K562 (cell line): ENCODE data around the gene KCNQ4. TPM values are rescaled to one million over a fixed set of nuclear protein-coding genes. Genes with fewer than 3 reads are reported as not detected.

Source experiments
- CBX1 ChIP-seq: sonication (generic); IDR thresholded peaks from 2 replicates; pipeline ENCODE4 v1.6.1; 2016; ENCODE audit warnings: antibody characterized with exemption, low read depth, mild to moderate bottlenecking
- DMBX1 ChIP-seq: fragments of 250-450 bp; sonication (Bioruptor Pico); IDR thresholded peaks from 2 replicates; pipeline ENCODE4 v1.8.0; 2022; ENCODE audit warnings: inconsistent platforms, mild to moderate bottlenecking, moderate library complexity, borderline replicate concordance
- FOXK1 ChIP-seq: sonication (generic); formaldehyde crosslinking; IDR thresholded peaks from 2 replicates; pipeline ENCODE4 v1.8.0; 2022; ENCODE audit warnings: missing genetic modification reagents, mild to moderate bottlenecking, borderline replicate concordance
- GABPB2 ChIP-seq: fragments of 250-450 bp; sonication (Bioruptor Pico); conservative IDR thresholded peaks from 2 replicates; pipeline ENCODE4 v1.5.1; 2021; ENCODE audit warnings: mild to moderate bottlenecking
- HOXB6 ChIP-seq: fragments of 250-450 bp; sonication (Bioruptor Pico); IDR thresholded peaks from 2 replicates; pipeline ENCODE4 v1.5.1; 2022; ENCODE audit warnings: mild to moderate bottlenecking, borderline replicate concordance
- KDM2B ChIP-seq: fragments of 250-450 bp; sonication (Bioruptor Pico); IDR thresholded peaks from 2 replicates; pipeline ENCODE4 v1.8.0; 2021; ENCODE audit warnings: mild to moderate bottlenecking, moderate library complexity
- KHSRP ChIP-seq: fragments of 450-650 bp; IDR thresholded peaks from 2 replicates; pipeline ENCODE4 v1.6.1; 2017
- MBD2 ChIP-seq: sonication (generic); IDR thresholded peaks from 2 replicates; pipeline ENCODE4 v1.6.1; 2016; ENCODE audit warnings: low read depth, borderline replicate concordance
- NR1H2 ChIP-seq: sonication (generic); formaldehyde crosslinking; IDR thresholded peaks from 2 replicates; pipeline ENCODE4 v1.4.0; 2020; ENCODE audit warnings: mild to moderate bottlenecking, missing genetic modification reagents
- NRF1 ChIP-seq, 2 experiments: fragments of 450-650 bp; IDR thresholded peaks in 1 of 2; conservative IDR thresholded peaks in 1 of 2; 2 replicates each; pipeline ENCODE4 v1.6.1; 2014; ENCODE audit warnings: mild to moderate bottlenecking in 2 of 2
- PHF8 ChIP-seq: fragments of 200-600 bp; sonication (generic); IDR thresholded peaks from 2 replicates; pipeline ENCODE4 v1.6.1; 2012; ENCODE audit warnings: mixed run types, mild to moderate bottlenecking, inconsistent platforms, low read length, moderate library complexity, borderline replicate concordance
- PURB ChIP-seq: sonication (generic); formaldehyde crosslinking; IDR thresholded peaks from 2 replicates; pipeline ENCODE4 v1.9.0; 2021; ENCODE audit warnings: low read depth, mild to moderate bottlenecking, missing genetic modification reagents
- PYGO2 ChIP-seq: fragments of 450-650 bp; IDR thresholded peaks from 2 replicates; pipeline ENCODE4 v1.6.1; 2016; ENCODE audit warnings: mild to moderate bottlenecking, missing genetic modification characterization, moderate library complexity, missing compliant biosample characterization
- SP2 ChIP-seq: IDR thresholded peaks from 2 replicates; pipeline ENCODE4 v1.6.1; 2011; ENCODE audit warnings: mild to moderate bottlenecking, low read depth, low read length, moderate library complexity; ENCODE audit not compliant: poor library complexity, severe bottlenecking; ENCODE audit errors: extremely low read depth
- TEAD1 ChIP-seq, 2 experiments: fragments of 450-650 bp in 1 of 2; sonication (generic) in 1 of 2; formaldehyde crosslinking; IDR thresholded peaks; 2 replicates each; pipeline versions ENCODE4 v1.4.0 to v1.8.0; 2020 to 2022; ENCODE audit warnings: mild to moderate bottlenecking in 2 of 2, missing genetic modification reagents in 1 of 2
- THRAP3 ChIP-seq: fragments of 450-650 bp; IDR thresholded peaks from 2 replicates; pipeline ENCODE4 v1.6.1; 2016; ENCODE audit warnings: mild to moderate bottlenecking, inconsistent platforms, borderline replicate concordance
- TRIM24 ChIP-seq, 2 experiments: fragments of 450-650 bp; IDR thresholded peaks; 2 replicates each; pipeline ENCODE4 v1.6.1; 2016
- WHSC1 ChIP-seq: IDR thresholded peaks from one replicate; pipeline ENCODE4 v1.6.1; 2012; ENCODE audit warnings: low read length, control low read depth, inconsistent platforms
- YY1 ChIP-seq, 3 experiments: IDR thresholded peaks; 2 replicates each; pipeline ENCODE4 v1.6.1; 2011; ENCODE audit warnings: low read length in 2 of 3, mild to moderate bottlenecking in 2 of 3, moderate library complexity in 2 of 3, borderline replicate concordance in 1 of 3, control low read depth in 1 of 3, low read depth in 1 of 3; ENCODE audit not compliant: insufficient read depth in 3 of 3, insufficient replicate concordance in 2 of 3, control insufficient read depth in 1 of 3, insufficient read length in 1 of 3; ENCODE audit errors: extremely low read depth in 1 of 3
- ZBTB7A ChIP-seq: IDR thresholded peaks from 2 replicates; pipeline ENCODE4 v1.6.1; 2011; ENCODE audit warnings: low read depth, mild to moderate bottlenecking, low read length, moderate library complexity, borderline replicate concordance; ENCODE audit not compliant: control insufficient read depth
- ZC3H4 ChIP-seq: sonication (generic); formaldehyde crosslinking; IDR thresholded peaks from 2 replicates; pipeline ENCODE4 v1.9.0; 2021; ENCODE audit warnings: missing genetic modification reagents, borderline replicate concordance
- ZNF41 ChIP-seq: fragments of 250-450 bp; sonication (Bioruptor Pico); conservative IDR thresholded peaks from 2 replicates; pipeline ENCODE4 v1.4.0; 2020; ENCODE audit warnings: mild to moderate bottlenecking
- polyA plus RNA-seq, 8 experiments: library from polyadenylated mRNA; depleted of rRNA in 4 of 8; stranded (reverse) in 5 of 8; unstranded in 3 of 8; fragments of >200 nt; fragmentation: Nextera tagmentation in 2 of 8; fragmentation: Illumina TruSeq in 1 of 8; extraction: Ambion mirVana in 2 of 8; extraction: Trizol in 1 of 8; gene quantifications; 2 replicates each; pipeline versions ENCODE4 v1.2.1 to v1.2.3, GENCODE V29; 2011 to 2014; ENCODE audit warnings: inconsistent platforms in 1 of 8, missing spikeins in 1 of 8
- total RNA-seq, 7 experiments: library from RNA; depleted of rRNA in 6 of 7; stranded (reverse); fragments of >200 nt in 6 of 7; fragmentation: Illumina TruSeq in 2 of 7; extraction: Trizol in 2 of 7; gene quantifications; 2 replicates each; pipeline versions ENCODE4 v1.2.1 to v1.2.3, GENCODE V29; 2011 to 2021; ENCODE audit warnings: low replicate concordance in 1 of 7
- TF ChIP-seq, protein P1 (sequence below): fragments of 450-650 bp; conservative IDR thresholded peaks from 2 replicates; pipeline ENCODE4 v1.6.1; 2016; ENCODE audit warnings: missing genetic modification characterization, low read depth, mild to moderate bottlenecking, missing compliant biosample characterization, moderate library complexity
- TF ChIP-seq, protein P2 (sequence below), 3 experiments: fragments of 200-800 bp in 1 of 3; sonication (Bioruptor generic) in 1 of 3; sonication (generic) in 1 of 3; formaldehyde crosslinking in 1 of 3; IDR thresholded peaks; 2 replicates each; pipeline versions ENCODE4 v1.6.1 to v1.8.0; 2016 to 2022; ENCODE audit warnings: mild to moderate bottlenecking in 2 of 3, missing compliant biosample characterization in 2 of 3, missing genetic modification characterization in 2 of 3, missing genetic modification reagents in 1 of 3

KCNQ4 gene
- total and polyA plus RNA-seq, 9 of the 15 experiments (the other 6 are each of a cell fraction or from before 2014, with no cell fraction given) = 0.07 to 4.1 (median 0.79) TPM

DNA sequence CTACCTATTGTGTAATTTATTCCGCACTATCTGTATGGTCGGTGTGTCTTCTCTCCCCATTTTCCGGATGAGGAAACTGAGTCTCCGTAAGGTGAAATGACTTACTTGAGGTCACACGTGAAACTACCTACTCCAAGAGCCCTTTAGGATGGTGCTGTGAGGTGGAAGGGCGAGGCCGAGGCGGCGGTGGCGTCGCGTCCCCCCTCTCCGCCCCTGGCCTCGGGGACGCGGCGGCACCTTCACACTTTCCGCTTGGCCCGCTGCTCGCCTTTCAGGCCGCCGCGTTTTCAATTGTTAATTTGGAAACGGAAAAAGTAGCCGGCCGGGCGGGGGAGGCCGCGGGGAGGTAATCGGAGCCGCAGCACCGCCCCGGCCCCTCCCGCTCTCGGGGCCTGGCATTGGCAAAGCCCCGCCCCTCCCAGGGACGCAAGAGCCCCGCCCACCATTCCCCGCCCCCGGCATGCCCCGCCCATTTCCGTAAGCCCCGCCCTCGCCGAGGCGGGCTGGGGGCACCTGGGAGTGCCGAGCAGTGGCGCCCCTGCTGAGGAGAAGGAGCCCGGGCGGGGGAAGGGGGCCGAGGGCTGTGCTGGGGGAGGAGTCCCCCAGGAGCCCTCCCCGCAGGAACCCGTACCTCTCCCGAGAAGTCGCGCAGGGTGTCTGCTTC is 18.6 kb downstream of the KCNQ4 start (continued):
- TF ChIP-seq, protein P1, sequence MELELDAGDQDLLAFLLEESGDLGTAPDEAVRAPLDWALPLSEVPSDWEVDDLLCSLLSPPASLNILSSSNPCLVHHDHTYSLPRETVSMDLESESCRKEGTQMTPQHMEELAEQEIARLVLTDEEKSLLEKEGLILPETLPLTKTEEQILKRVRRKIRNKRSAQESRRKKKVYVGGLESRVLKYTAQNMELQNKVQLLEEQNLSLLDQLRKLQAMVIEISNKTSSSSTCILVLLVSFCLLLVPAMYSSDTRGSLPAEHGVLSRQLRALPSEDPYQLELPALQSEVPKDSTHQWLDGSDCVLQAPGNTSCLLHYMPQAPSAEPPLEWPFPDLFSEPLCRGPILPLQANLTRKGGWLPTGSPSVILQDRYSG (tag) = peak; percentile 67; the same call in 1 of the 2 replicates
- no peak for TF ChIP-seq HOXB6 (CRISPR knock-in tag)
- no peak for TF ChIP-seq KDM2B
- TF ChIP-seq PHF8 = peak; percentile 46; the same call in 1 of the 2 replicates
- TF ChIP-seq KHSRP = no peak
- TF ChIP-seq CBX1 = peak; percentile 99
- TF ChIP-seq TEAD1 (CRISPR knock-in tag; IDR thresholded peaks at IDR 0.05) = peak in 1 of 2 experiments; percentile 46; a peak in 1 of 4 replicates
- peak; percentile 45 to 50; a peak in 2 of 4 replicates for TF ChIP-seq NRF1 (conservative IDR thresholded peaks at IDR 0.05 in 1 of 2, IDR thresholded peaks at IDR 0.05 in 1 of 2)
- TF ChIP-seq PYGO2 (tag) = 0 out of 2 replicates have a peak, but pooled peaks have one; percentile 33
- TF ChIP-seq TRIM24 (IDR thresholded peaks at IDR 0.05) = peak in 1 of 2 experiments; percentile 33; a peak in 1 of 4 replicates
- TF ChIP-seq GABPB2 (CRISPR knock-in tag) = no peak
- peak; percentile 88; the same call in 1 of the 2 replicates for TF ChIP-seq ZBTB7A
- TF ChIP-seq SP2 = no peak
- TF ChIP-seq, protein P2, sequence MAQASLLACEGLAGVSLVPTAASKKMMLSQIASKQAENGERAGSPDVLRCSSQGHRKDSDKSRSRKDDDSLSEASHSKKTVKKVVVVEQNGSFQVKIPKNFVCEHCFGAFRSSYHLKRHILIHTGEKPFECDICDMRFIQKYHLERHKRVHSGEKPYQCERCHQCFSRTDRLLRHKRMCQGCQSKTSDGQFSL (CRISPR knock-in tag; IDR thresholded peaks at IDR 0.05) = no peak
- TF ChIP-seq, protein P2 (tag; IDR thresholded peaks at IDR 0.05) = no peak
- TF ChIP-seq FOXK1 (CRISPR knock-in tag) = no peak
- peak; percentile 91 for TF ChIP-seq ZNF41 (CRISPR knock-in tag)
- TF ChIP-seq YY1 (IDR thresholded peaks at IDR 0.05; ENCODE audit: borderline replicate concordance in 1 of 3, control insufficient read depth in 1 of 3, extremely low read depth in 1 of 3, insufficient read depth in 3 of 3, insufficient read length in 1 of 3, insufficient replicate concordance in 2 of 3, low read depth in 1 of 3, low read length in 2 of 3) = no peak
- peak; percentile 49; the same call in 1 of the 2 replicates for TF ChIP-seq DMBX1 (CRISPR knock-in tag)
- no peak for TF ChIP-seq PURB (CRISPR knock-in tag)
- TF ChIP-seq THRAP3 = no peak
- TF ChIP-seq MBD2 = 0 out of 2 replicates have a peak, but pooled peaks have one; percentile 14
- TF ChIP-seq WHSC1 = no peak
- TF ChIP-seq ZC3H4 (CRISPR knock-in tag) = no peak
- TF ChIP-seq NR1H2 (CRISPR knock-in tag) = 0 out of 2 replicates have a peak, but pooled peaks have one; percentile 78
